Heart left ventricle (tissue), 16 donors: Measurements from ENCODE around the gene C2CD4A. TPM values are rescaled to one million over a fixed set of nuclear protein-coding genes. Genes with fewer than 3 reads are reported as not detected.

Experiments
- ATAC-seq, 4 donors: fragments of 200-7000 bp; cut with Tn5 transposase; one replicate each; pipeline ENCODE4 v1.9.1; 2020 to 2022; ENCODE audit warnings: moderate library complexity in 4 of 4, mild to moderate bottlenecking in 3 of 4, moderate number of reproducible peaks in 1 of 4
- DNase-seq, 5 donors: peaks; one replicate each; pipeline ENCODE4 v3.0.0-alpha.2; 2020
- H3K27ac ChIP-seq, 12 donors: fragments of 200-600 bp; sonication (generic) in 4 of 12; one replicate each; pipeline versions ENCODE4 v1.5.0 to v1.8.0; 2016 to 2022; ENCODE audit warnings: mild to moderate bottlenecking in 2 of 12
- H3K27me3 ChIP-seq, 9 donors: fragments of 200-600 bp; sonication (generic) in 2 of 9; one replicate each; pipeline versions ENCODE4 v1.5.1 to v1.8.0; 2016 to 2022; ENCODE audit warnings: mild to moderate bottlenecking in 3 of 9
- H3K36me3 ChIP-seq, 9 donors: fragments of 200-600 bp; sonication (generic) in 2 of 9; one replicate each; pipeline versions ENCODE4 v1.5.0 to v1.8.0; 2018 to 2022; ENCODE audit warnings: mild to moderate bottlenecking in 2 of 9
- H3K4me1 ChIP-seq, 12 donors: fragments of 200-600 bp; sonication (generic) in 4 of 12; one replicate each; pipeline versions ENCODE4 v1.5.0 to v1.8.0; 2016 to 2022; ENCODE audit warnings: mild to moderate bottlenecking in 3 of 12
- H3K4me3 ChIP-seq, 12 donors: fragments of 200-600 bp; sonication (generic) in 4 of 12; one replicate each; pipeline versions ENCODE4 v1.5.0 to v1.8.0; 2017 to 2022; ENCODE audit warnings: mild to moderate bottlenecking in 9 of 12, moderate library complexity in 4 of 12
- H3K9me3 ChIP-seq, 12 donors: fragments of 200-600 bp; sonication (generic) in 4 of 12; one replicate each; pipeline versions ENCODE4 v1.5.0 to v1.8.0; 2016 to 2022; ENCODE audit warnings: mild to moderate bottlenecking in 1 of 12
- CTCF ChIP-seq, 12 donors: fragments of 200-600 bp; sonication (generic) in 4 of 12; IDR thresholded peaks; one replicate each; pipeline versions ENCODE4 v1.5.0 to v1.8.0; 2018 to 2022; ENCODE audit warnings: antibody characterized with exemption in 12 of 12, mild to moderate bottlenecking in 5 of 12
- POLR2A ChIP-seq, 2 donors: fragments of 450-650 bp; IDR thresholded peaks; one replicate each; pipeline ENCODE4 v1.6.1; 2017; ENCODE audit warnings: antibody characterized with exemption in 2 of 2, mild to moderate bottlenecking in 2 of 2, moderate library complexity in 2 of 2
- WGBS, 4 donors: extraction: QIAGEN DNeasy Blood & Tissue Kit in 2 of 4; methylation state at CpG; one replicate each; pipeline versions ENCODE4 v1.1.5 to v1.1.7; 2013 to 2018; 5-methylcytosine and 5-hydroxymethylcytosine counted together
- intact Hi-C, 10 donors: fragments of 100-400 bp; cut with DNase I; formaldehyde crosslinking; loops; one replicate each; pipeline versions ENCODE4 v1.11.1 to v1.14.2; 2022
- polyA plus RNA-seq, 2 donors: library from polyadenylated mRNA; stranded (reverse); fragments of 200-250 nt; gene quantifications; one replicate each; pipeline ENCODE4 v1.2.3, GENCODE V29; 2013
- total RNA-seq, 9 donors: library from RNA; depleted of rRNA in 2 of 9; stranded (reverse); fragments of >200 nt in 2 of 9; fragmentation: NEBNext Ultra II Directional in 3 of 9; extraction: Animal tissue kit (Norgen Biotek cat#: 25700) in 3 of 9; gene quantifications; one replicate each; pipeline versions ENCODE4 v1.1.0 to v1.2.4, GENCODE V29; 2016 to 2023
- donor health status: ischemic (EF 13 %, LVEDD 7.1; RV severe dilation, severe dysfunction).
- donor health status: healthy with polysubstance abuse.
- donor health status: DM: no; HTN: yes; CAD: no.
- donor health status: DM: no; HTN: no; CAD: no.
- donor health status: ischemic (EF 25% LVEDD 6.9; RV normal size, moderate dysfunction).
- donor health status: ischemic (EF 25% LVEDD 5.7; RV mildly dilated, moderate dysfunction).
- donor health status: healthy.
- donor health status: DM: yes; HTN: yes; CAD: no.
- donor health status: ischemic (EF 35%, LVEDD 5.7; RV mildly dilated, moderate dysfunction).
- donor health status: nonischemic (EF 11% LVEDD 7.7; RV severe dilation, severe dysfunction).
- donor health status: DM: yes; HTN: yes; CAD: no.
- donor health status: PGD.
- donor health status: ischemic (EF 29% LVEDD 5.4; RV normal size, mild dysfunction).
- donor health status: nonischemic (EF 23%, LVEDD 6.1; RV moderate dilation, normal function).

Gene C2CD4A
- total and polyA plus RNA-seq, 11 donors: 0.04 TPM; not detected in 10

- H3K36me3 ChIP-seq: no peaks in the 10 kb centered on the region
- TF ChIP-seq CTCF (IDR thresholded peaks at IDR 0.05) (peak; percentile 48 to 94 (median 76)), POLR2A (IDR thresholded peaks at IDR 0.05) (peak in 1 of 2 donors; percentile 83)
- peak within 1 kb of the TSS; percentile 62 to 99 (median 92) for H3K4me3 ChIP-seq
- ATAC-seq: peak; percentile 99
- H3K27me3 ChIP-seq: no peaks in the 10 kb centered on the region
- intact Hi-C loops: loop anchor here in 2 of 10 donors (10.0 kb wide), 2 partner anchors 86 to 244 kb away; no protein-coding TSS in a partner anchor
- H3K4me1 ChIP-seq: peaks cover 0 to 41% (median 14%) of the 10 kb centered on the region in 12 donors
- WGBS, 4 donors: 0 to 1% (median 1%) methylated on average over 29 to 73 of the region's 73 CpGs
- peak; percentile 93 to 96 (median 94) for DNase-seq
- H3K9me3 ChIP-seq: no peaks in the 10 kb centered on the region
- H3K27ac ChIP-seq: peak within 1 kb of the TSS; percentile 62 to 99 (median 88)
Observed at GRCh38 chr15:62060113-62060895, 6.5 kb upstream of the C2CD4A start, which contains the start of gene VPS13C. Gene VPS13C (minus strand): TSS chr15:62060447. CDS start chr15:62060374, 73 bp downstream.

GRCh38 chr15:62060896-62061280 is 5.9 kb upstream of the C2CD4A start:
- Histone ChIP-seq H3K27me3 (no peaks in the 10 kb centered on the region), H3K4me1 (peaks cover 0 to 35% (median 14%) of the 10 kb centered on the region in 12 donors), H3K36me3 (no peaks in the 10 kb centered on the region), H3K9me3 (no peaks in the 10 kb centered on the region), H3K27ac (peak overlapping the region; percentile 8 to 99 (median 88)), H3K4me3 (peak overlapping the region; percentile 62 to 99 (median 92))
- ATAC-seq (peak in 2 of 4 donors; percentile 3 to 23), DNase-seq (no peak)
- intact Hi-C loops: loop anchor here in 2 of 10 donors (10.0 kb wide), 2 partner anchors 86 to 244 kb away; no protein-coding TSS in a partner anchor
- TF ChIP-seq CTCF (IDR thresholded peaks at IDR 0.05) (no peak), POLR2A (IDR thresholded peaks at IDR 0.05) (no peak)
- 15 to 26% (median 20%) methylated on average over 12 of the region's 12 CpGs for WGBS, 4 donors

- peaks cover 0 to 12% (median 0%) of the 10 kb centered on the region in 9 donors for H3K27me3 ChIP-seq
- H3K4me3 ChIP-seq: no peak overlapping the region
- H3K27ac ChIP-seq: peak overlapping the region in 1 of 12 donors; percentile 24
- DNase-seq (no peak), ATAC-seq (no peak)
- intact Hi-C loops: loop anchor here in 2 of 10 donors (10.0 kb wide), 2 partner anchors 89 to 241 kb away; no protein-coding TSS in a partner anchor
- no peak for TF ChIP-seq CTCF (IDR thresholded peaks at IDR 0.05)
- TF ChIP-seq POLR2A (IDR thresholded peaks at IDR 0.05): no peak
- H3K9me3 ChIP-seq: no peaks in the 10 kb centered on the region
- H3K4me1 ChIP-seq: peaks cover 0 to 36% (median 21%) of the 10 kb centered on the region in 12 donors
- 71 to 81% (median 78%) methylated on average over 6 of the region's 6 CpGs for WGBS, 4 donors
- H3K36me3 ChIP-seq: no peaks in the 10 kb centered on the region
Observed at GRCh38 chr15:62063825-62064635, 2.7 kb upstream of the C2CD4A start.
